ENCODE data around the gene AKAP5. TPM values are rescaled to one million over a fixed set of nuclear protein-coding genes. Genes with fewer than 3 reads are reported as not detected.

The AKAP5 gene
- total and polyA plus RNA-seq, 2 experiments from 2014 or later: 1.0 to 3.4 TPM

DNA sequence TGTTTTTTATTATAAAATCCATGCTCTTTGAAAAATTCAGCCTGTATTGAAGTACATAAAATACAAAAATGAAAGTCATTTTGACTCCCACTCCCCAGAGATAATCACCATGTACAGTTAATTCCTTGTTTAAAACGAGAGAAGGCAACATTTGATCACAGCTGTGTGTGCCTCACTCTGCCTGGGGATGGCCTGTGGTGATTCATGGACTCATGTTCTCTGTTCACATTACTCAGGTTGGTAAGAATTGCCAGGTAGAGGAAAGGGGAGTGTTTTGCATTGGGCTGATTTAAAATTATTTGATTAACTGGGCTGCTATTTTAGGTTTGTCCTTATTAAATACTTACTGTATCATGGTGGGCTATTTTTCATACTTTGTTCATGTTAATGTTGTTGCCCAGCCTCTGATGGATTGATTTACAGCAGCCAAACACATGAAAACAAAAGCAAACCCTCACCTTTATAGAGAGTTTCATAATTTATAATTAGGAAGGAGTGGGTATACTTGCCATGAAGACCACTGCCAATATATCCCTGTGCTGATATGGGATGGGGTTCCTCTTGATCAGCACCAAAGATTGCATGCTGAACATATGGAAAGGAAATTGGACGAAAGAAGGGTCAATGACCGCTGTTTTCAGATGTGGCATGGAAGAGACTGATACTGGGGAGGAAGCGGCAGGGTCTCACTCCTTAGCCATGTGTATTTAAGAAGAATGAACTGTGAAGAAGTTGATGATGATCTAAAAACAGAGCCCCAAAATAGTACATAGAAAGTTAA, 42.3 kb downstream of the AKAP5 start:
- Histone ChIP-seq H2AFZ (no peak overlapping the region), H3K36me3 (ENCODE audit: insufficient read depth) (no peaks in the 10 kb centered on the region), H3K4me1 (ENCODE audit: insufficient read depth) (peaks cover 52% of the 10 kb centered on the region), H3K9me2 (ENCODE audit: insufficient read depth) (no peaks in the 10 kb centered on the region), H3K4me3 (0 out of 2 replicates have a peak overlapping the region, but pooled peaks have one; percentile 21), H3K79me2 (replicated peaks; ENCODE audit: insufficient read depth) (peaks cover 79% of the 10 kb centered on the region), H3K4me2 (peak overlapping the region; percentile 86), H3K27me3 (ENCODE audit: insufficient read depth) (no peaks in the 10 kb centered on the region), H3K27ac (ENCODE audit: low read depth) (no peak overlapping the region), H4K20me1 (replicated peaks; ENCODE audit: insufficient read depth) (peaks cover 10% of the 10 kb centered on the region; the same call in 1 of the 2 replicates), H3F3A (replicated peaks; ENCODE audit: low read depth) (peaks cover 12% of the 10 kb centered on the region; the same call in 1 of the 2 replicates)
- DNase-seq (ENCODE audit: low spot score): no peak
- ATAC-seq: no peak
- H3K4me3 Mint-ChIP-seq: peak overlapping the region; percentile 46
- no peak overlapping the region for H3K27ac Mint-ChIP-seq
- H3K4me1 Mint-ChIP-seq: peaks cover 57% of the 10 kb centered on the region
- TF ChIP-seq ZNF114 (CRISPR knock-in tag; IDR thresholded peaks at IDR 0.05) (no peak), POLR2AphosphoS5 (IDR thresholded peaks at IDR 0.05; ENCODE audit: low read depth) (no peak), CTCF (conservative IDR thresholded peaks at IDR 0.05; ENCODE audit: low read depth in 2 of 2) (no peak), NANOG (IDR thresholded peaks at IDR 0.05; ENCODE audit: borderline replicate concordance) (no peak), EZH2 (IDR thresholded peaks at IDR 0.05; ENCODE audit: low read depth, unreplicated experiment) (no peak), JUNB (IDR thresholded peaks at IDR 0.05; ENCODE audit: unreplicated experiment) (no peak), EZH2phosphoT487 (IDR thresholded peaks at IDR 0.05; ENCODE audit: unreplicated experiment) (no peak), ZNF331 (CRISPR knock-in tag; IDR thresholded peaks at IDR 0.05; ENCODE audit: low read depth) (no peak), STAT1 (IDR thresholded peaks at IDR 0.05; ENCODE audit: unreplicated experiment) (no peak), CREB1 (CRISPR knock-in tag; IDR thresholded peaks at IDR 0.05; ENCODE audit: low read depth) (no peak), ZNF462 (CRISPR knock-in tag; IDR thresholded peaks at IDR 0.05) (no peak)
- TF ChIP-seq, protein P1, sequence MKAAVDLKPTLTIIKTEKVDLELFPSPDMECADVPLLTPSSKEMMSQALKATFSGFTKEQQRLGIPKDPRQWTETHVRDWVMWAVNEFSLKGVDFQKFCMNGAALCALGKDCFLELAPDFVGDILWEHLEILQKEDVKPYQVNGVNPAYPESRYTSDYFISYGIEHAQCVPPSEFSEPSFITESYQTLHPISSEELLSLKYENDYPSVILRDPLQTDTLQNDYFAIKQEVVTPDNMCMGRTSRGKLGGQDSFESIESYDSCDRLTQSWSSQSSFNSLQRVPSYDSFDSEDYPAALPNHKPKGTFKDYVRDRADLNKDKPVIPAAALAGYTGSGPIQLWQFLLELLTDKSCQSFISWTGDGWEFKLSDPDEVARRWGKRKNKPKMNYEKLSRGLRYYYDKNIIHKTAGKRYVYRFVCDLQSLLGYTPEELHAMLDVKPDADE (IDR thresholded peaks at IDR 0.05): no peak
- TF ChIP-seq, protein P2, sequence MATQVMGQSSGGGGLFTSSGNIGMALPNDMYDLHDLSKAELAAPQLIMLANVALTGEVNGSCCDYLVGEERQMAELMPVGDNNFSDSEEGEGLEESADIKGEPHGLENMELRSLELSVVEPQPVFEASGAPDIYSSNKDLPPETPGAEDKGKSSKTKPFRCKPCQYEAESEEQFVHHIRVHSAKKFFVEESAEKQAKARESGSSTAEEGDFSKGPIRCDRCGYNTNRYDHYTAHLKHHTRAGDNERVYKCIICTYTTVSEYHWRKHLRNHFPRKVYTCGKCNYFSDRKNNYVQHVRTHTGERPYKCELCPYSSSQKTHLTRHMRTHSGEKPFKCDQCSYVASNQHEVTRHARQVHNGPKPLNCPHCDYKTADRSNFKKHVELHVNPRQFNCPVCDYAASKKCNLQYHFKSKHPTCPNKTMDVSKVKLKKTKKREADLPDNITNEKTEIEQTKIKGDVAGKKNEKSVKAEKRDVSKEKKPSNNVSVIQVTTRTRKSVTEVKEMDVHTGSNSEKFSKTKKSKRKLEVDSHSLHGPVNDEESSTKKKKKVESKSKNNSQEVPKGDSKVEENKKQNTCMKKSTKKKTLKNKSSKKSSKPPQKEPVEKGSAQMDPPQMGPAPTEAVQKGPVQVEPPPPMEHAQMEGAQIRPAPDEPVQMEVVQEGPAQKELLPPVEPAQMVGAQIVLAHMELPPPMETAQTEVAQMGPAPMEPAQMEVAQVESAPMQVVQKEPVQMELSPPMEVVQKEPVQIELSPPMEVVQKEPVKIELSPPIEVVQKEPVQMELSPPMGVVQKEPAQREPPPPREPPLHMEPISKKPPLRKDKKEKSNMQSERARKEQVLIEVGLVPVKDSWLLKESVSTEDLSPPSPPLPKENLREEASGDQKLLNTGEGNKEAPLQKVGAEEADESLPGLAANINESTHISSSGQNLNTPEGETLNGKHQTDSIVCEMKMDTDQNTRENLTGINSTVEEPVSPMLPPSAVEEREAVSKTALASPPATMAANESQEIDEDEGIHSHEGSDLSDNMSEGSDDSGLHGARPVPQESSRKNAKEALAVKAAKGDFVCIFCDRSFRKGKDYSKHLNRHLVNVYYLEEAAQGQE (IDR thresholded peaks at IDR 0.05; ENCODE audit: unreplicated experiment): no peak
- H3K9me3 Mint-ChIP-seq: no peaks in the 10 kb centered on the region
- peaks cover 12% of the 10 kb centered on the region for H3K27me3 Mint-ChIP-seq (ENCODE audit: insufficient read depth, low read depth, poor library complexity)
- peaks cover 3% of the 10 kb centered on the region; the same call in 1 of the 3 replicates for H3K36me3 Mint-ChIP-seq (ENCODE audit: low read depth)
